NCI-H446 treated with DMSO at 0.1 percent for 48 hours (cell line): ENCODE results near the gene HSD11B1.

Experiments
- DNase-seq: peaks from one replicate; lab custom pipeline; 2025; lab: John Stamatoyannopoulos, UW

HSD11B1 gene

DNA sequence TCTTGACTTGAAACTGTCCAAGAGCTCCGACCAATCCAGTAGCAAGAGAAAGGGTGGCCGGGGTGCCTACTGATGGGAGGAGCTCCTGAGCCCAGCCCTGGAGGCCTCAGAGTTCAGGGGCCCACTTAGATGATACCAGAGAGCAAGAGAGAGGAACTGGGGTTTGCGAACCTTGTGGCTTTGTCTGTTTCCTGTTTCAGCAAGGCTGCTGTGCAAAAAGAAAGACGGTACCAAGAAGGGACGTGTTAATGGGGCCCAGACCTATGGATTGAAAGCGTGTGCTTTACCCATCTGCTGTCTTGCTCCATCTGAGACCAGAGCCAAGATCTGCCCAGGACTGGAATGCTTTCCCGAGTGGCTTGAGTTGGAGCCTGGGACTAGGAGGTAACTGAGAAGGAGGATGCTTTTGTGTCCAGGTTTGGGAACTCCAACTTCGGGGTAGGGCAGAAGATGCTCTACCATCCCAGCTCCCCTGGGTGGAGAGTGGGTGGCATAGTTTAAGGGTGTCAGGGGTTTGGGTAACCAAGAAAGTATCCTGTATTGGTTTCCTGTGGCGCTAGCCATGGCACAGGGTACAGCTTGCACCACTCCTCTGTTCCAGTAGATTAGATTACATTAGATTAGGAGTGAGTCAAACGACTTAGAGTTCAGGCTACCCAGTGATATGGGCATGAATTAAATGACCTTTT is 51.4 kb downstream of the HSD11B1 start, which contains the start of gene TRAF3IP3:
Gene TRAF3IP3 (plus strand): TSS at position 128 of the 689 bp plus-strand sequence. CDS start 3,987 bp downstream, outside the sequence.
- no peak for DNase-seq

DNA sequence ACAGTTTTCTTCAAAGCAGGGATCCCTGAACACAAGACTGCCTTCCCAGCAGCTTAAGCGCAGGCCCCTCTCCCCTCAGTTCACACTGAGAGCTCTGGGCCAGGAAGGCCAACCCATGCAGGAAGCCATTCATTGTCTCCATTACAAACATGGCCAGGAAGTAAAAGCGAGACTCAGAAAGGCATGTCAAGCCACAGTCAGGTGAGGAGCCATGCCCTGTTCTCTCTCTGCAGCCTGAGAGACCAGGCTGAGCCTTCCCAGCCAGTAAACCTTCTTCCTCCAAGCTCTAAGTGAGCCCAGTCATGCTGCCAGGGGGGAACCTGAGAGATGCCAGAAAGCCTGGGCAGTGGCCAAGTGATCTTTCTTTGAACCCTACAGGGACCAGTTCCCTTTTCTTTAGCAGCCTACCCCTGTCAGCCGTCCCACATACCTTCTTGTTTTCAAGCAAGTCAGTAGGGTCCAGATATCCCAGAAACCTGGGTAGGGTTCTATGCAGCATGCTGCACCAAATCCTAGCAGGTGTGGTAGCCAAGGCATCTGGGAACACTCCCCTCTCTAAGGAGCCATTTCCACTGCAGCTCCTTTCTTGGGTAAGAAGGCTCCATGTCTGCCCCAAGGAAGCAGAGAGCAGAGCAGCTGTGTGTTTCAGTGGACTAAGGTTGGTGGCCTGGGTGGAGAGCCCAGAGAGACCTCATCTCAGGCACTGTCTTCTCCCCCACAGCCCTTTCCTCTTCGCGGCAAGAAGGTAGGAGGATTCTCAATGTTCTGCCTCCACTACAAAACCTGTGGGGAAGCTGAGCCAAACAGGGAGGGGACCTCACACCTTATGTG is 52.2 kb downstream of the HSD11B1 start:
- no peak for DNase-seq

DNA sequence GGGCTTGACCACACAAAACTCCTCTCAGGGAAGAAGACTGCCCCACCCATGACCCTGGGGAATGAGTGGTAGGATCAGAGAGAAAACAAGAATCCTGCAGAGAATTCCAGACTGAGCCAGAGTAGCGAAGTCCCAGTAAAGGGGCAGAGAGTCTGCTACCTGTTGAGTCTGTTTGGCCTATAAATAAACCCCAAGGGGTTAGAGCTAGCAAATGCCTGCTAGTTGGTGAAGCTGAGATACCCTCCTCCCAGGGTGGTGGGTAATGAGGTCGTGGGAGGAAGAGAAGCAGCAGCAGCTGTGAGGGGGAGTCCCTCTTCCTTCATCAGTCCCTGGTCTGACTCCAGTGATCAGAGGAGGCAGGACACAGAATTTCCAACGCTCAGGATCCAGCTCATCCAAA is 53.8 kb downstream of the HSD11B1 start:
- DNase-seq: no peak

DNA sequence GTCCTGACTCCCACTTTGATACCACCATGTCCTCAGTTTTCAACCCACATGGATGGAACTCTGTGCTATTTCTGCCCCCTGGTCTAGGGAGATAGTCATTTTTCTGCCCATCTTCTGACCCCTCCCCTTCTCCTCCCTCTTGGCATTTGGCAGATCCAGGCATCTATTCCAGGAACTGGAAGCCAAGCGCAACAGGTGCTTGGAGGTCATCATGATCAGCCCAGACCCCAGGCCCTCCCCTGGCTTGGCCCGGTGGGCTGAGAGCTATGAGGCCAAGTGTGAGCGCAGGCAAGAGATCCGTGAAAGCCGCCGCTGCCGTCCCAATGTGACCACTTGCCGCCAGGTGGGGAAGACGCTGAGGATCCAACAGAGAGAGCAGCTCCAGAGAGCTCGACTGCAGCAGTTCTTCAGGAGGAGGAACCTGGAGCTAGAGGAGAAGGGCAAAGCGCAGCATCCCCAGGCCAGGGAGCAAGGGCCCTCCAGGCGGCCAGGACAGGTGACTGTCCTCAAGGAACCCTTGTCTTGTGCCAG is 55.2 kb downstream of the HSD11B1 start:
- no peak for DNase-seq

DNA sequence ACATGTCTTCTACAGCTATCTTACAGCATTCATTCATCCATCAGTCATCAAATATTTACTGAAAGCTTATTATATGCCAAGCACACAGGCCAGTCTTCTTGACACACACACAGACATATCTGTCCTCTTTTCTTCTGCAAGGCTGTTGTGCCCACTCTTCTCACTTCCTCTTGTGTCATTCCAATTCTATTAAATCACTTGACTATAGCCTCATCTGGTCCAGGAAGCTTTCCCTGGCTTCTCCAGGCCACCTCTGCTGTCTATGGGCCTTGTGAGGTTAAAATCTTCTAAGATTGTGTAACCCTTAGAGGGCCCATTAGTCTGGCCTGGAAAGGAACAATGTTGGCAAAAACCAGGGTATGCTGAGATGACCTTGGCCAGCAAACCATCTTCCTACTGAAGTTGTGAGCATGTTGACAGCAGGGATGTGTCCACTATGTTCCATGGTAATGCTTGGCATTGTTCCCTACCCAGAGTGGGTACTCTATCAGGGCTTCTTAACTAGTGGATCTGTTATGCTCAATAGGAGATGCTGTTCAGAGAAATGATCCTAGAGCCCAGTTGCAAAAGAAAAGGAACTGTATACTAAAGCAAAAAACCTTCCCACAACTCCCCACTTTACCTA is 56.5 kb downstream of the HSD11B1 start:
- no peak for DNase-seq

GRCh38 chr1:209766051-209766450 is 61.4 kb downstream of the HSD11B1 start:
- no peak for DNase-seq

GRCh38 chr1:209767096-209767495 is 62.5 kb downstream of the HSD11B1 start:
- no peak for DNase-seq

DNA sequence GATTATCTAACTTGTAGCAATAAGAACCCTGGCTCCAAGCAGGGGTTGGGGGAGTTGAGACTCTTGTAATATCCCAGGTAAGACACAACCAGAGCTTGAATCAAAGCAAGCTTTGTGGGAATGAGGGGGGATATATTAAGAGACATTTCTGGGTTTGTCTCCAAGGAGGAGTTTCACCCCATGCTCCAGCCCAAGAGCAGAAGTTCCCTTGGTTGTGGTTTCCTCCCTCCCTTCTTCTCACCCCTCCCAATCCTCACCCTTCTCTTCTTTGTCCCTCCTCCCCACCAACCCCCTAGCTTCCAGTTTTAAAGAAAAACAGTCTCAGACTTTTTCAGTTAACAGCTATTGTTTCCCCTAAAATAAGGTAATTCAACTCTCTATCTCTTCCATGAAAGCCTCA is 63.1 kb downstream of the HSD11B1 start:
- DNase-seq: no peak

DNA sequence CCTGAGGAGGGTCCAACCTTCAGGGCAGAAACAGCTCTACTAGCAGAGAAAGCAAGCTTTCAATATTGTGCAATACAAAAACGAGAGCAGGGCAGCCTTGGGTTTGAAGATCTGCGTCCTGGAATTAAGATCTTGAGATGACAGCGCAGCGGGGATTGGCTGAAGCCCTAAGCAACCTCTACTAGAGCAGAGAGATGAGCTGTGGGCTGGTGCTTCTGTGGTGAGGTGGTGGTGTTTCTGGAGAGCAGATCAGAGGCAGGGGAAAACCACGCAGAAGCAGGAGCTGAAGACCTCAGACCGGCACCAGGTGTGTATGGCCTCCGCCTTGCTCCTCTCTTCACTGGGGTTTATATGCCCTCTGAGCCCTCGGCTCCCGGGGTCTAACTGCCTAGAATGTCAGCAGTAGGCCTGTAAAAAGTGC is 63.7 kb downstream of the HSD11B1 start:
- DNase-seq: no peak

DNA sequence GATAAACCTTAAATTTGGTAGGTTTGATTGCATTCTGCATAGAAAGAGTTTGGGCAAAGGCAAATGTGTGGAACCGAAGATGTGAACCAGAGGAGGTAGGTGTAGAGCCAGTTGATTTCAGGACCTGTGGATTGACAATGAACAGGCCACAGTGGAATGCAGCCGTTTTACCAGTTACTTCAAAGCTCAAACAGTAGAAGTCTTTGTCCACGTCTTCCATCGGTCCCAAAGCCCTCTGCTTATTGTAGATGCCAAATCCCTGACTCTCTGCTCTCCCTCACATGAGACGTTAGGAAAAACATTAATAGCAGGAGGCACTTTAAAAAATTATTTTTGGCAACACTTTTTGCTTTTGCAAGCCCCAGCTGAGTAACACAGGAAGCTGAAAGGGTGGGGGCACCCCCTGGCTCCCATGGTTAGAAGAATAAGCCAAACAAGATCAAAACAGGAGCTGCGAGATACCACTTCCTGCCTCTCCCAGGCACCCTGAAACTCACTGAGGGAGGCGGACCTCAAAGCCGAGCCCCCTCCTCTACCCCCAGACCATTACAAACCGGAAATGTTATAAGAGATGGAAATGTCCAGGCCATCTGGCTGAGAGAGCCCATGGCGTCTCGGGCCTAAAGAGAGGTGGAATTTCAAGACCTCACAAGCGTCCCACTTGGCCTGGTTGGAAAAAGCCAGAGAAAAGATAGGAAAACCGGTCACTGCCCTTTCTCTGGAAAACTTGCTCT is 64.7 kb downstream of the HSD11B1 start:
- DNase-seq: no peak

GRCh38 chr1:209769971-209770370 is 65.3 kb downstream of the HSD11B1 start:
- no peak for DNase-seq

DNA sequence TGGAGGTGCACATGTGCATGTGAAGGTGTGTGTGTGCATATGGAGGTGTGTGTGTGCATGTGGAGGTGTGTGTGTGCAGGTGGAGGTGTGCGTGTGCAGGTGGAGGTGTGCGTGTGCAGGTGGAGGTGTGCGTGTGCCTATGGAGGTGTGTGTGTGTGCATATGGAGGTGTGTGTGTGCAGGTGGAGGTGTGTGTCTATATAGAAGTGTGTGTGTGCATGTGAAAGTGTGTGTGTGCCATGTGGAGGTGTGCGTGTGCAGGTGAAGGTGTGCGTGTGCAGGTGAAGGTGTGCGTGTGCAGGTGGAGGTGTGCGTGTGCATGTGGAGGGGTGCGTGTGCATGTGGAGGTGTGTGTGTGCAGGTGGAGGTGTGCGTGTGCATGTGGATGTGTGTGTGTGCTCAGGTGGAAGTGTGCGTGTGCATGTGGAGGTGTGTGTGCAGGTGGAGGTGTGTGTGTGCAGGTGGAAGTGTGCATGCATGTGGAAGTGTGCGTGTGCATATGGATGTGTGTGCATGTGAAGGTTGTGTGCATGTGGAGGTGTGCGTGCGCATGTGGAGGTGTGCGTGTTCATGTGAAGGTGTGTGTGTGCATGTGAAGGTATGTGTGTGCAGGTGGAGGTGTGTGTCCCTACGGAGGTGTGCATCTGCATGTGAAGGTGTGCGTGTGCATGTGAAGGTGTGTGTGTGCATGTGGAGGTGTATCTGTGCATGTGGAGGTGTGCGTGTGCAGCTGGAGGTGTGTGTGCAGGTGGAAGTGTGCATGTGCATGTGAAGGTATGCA is 66.2 kb downstream of the HSD11B1 start:
- no peak for DNase-seq

DNA sequence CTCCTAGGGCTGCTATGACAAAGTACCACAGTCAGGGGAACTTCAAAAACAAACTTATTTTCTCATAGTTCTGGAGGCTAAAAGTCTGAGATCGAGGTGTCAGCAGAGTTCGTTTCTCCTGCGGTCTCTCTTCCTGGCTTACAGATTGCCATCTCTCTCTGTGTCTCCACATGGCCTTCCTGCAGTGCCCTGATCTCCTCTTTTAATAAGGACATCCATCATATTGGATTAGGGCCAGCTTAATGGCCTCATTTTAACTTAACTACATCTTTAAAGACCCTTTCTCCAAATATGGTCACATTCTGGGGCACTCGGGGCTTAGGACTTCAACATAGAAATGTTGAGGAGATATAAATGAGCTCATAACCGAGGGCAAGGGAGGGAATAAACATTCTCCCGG is 67.5 kb downstream of the HSD11B1 start:
- no peak for DNase-seq

DNA sequence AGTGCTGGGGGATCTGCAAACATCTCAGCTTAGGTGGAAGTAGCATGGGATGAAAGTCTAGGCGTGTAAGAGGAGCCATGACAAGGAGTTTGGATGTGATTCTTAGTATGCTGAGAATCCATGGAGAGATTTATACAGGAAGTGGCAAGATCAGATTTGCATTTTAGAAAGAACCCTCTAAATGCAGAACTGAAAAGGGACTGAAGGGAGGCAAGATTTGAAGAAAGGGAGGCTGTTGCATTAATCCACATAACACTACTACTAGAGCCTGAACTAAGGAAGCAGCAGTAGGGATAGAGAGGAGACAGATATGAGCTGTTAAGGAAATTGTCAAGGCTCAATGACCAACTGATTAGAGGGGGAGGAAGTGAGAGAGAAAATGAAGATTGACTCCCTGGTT is 69.9 kb downstream of the HSD11B1 start:
- no peak for DNase-seq

DNA sequence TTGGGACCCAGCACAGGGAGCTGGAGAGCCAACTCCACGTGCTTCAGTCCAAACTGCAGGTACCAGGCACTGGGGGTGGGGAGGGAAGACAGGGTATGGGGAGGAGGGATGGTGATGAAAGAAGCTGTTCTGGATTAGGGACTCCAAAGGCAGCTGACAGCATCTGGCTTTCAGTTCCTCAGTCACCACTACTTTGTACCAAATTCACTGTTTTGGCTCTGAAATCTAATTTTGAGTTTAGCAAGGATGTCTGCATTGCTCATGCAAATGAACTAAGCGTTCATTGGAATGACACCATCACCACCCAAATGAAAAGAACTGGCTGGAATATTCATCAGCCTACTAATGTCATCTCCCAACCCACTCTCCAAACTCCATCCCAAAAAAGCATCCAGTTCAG is 71.0 kb downstream of the HSD11B1 start:
- DNase-seq: no peak

DNA sequence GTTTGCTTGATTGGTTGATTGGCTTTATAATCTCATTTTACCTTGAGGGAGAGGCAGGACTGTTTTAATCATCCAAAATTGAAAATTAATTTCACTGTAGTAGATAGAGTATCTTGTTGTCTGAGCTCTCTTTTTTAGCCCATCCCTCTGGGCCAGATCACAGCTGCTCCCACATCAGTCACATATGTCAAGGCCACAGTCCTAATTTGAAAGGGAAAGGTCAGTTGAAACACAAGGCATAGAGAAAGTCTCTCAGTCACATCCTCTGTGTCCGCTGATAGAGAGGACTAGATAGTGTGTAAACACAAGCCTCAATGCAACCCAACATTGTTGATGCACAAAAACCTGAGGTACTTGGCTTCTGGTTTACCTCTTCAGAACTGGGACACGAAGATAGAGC is 72.9 kb downstream of the HSD11B1 start:
- DNase-seq: no peak

- no peak for DNase-seq
Observed at GRCh38 chr1:209778102-209778501, 73.5 kb downstream of the HSD11B1 start.

GRCh38 chr1:209780268-209780667 is 75.6 kb downstream of the HSD11B1 start:
- DNase-seq: no peak

DNA sequence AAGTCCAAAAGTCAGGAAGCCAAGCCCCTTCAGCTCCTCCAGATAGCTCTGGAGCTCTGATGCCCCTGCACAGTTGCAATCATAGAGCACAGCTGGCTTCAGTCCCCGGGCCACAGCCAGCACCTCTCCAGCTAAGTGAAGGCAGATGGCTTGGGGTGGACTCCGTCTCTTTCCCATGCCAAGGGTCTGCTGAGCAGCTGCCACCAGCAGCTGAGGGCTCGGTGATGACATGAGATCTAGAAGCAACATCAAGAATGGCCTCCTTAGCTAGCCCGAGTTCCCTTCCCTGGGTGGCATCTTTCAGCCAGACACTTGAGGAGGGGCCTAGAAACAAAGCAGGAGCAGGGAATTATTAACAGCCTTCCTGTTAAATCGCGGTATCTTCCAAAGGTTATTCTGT is 78.7 kb downstream of the HSD11B1 start:
- no peak for DNase-seq
